Left kidney (tissue), 8 donors: ENCODE results near the gene FAM50B. TPM values are rescaled to one million over a fixed set of nuclear protein-coding genes. Genes with fewer than 3 reads are reported as not detected.

ENCODE experiments used
- DNase-seq: peaks from one replicate; pipeline ENCODE4 v3.0.0-alpha.2; 2013
- long read RNA-seq, 8 donors: transcript quantifications; one replicate each; lab custom pipeline, GENCODE V29; 2026
- polyA plus RNA-seq: library from polyadenylated mRNA; unstranded; fragments of 120-200 nt; gene quantifications from one replicate; pipeline ENCODE4 v1.2.1, GENCODE V29; 2013; ENCODE audit not compliant: insufficient read length

The FAM50B gene
- polyA plus RNA-seq = 9.3 TPM
- long read RNA-seq, donor 1, transcript FAM50B-203 (2 exons, 1,643 nt) = minor isoform, 11 of 30 reads
- long read RNA-seq, donor 1, transcript FAM50B-202 (1 exons, 1,935 nt) = major isoform, 19 of 30 reads
- long read RNA-seq, donor 1, partial matches to known transcripts = 0 of 30 reads
- long read RNA-seq, donor 1, other reads (novel, unspliced or antisense) = 0 of 30 reads
- long read RNA-seq, donor 2, transcript FAM50B-202 (1 exons, 1,935 nt) = major isoform, 9 of 14 reads
- long read RNA-seq, donor 2, transcript FAM50B-203 (2 exons, 1,643 nt) = minor isoform, 5 of 14 reads
- long read RNA-seq, donor 2, partial matches to known transcripts = 0 of 14 reads
- long read RNA-seq, donor 2, other reads (novel, unspliced or antisense) = 0 of 14 reads
- long read RNA-seq, donor 3, transcript FAM50B-203 (2 exons, 1,643 nt) = major isoform, 8 of 12 reads
- long read RNA-seq, donor 3, partial matches to known transcripts = 0 of 12 reads
- long read RNA-seq, donor 3, other reads (novel, unspliced or antisense) = 0 of 12 reads
- long read RNA-seq, donor 4, transcript FAM50B-202 (1 exons, 1,935 nt) = major isoform, 7 of 8 reads
- long read RNA-seq, donor 4, partial matches to known transcripts = 0 of 8 reads
- long read RNA-seq, donor 4, other reads (novel, unspliced or antisense) = 0 of 8 reads
- long read RNA-seq, donor 5, transcript FAM50B-202 (1 exons, 1,935 nt) = major isoform, 54 of 63 reads
- long read RNA-seq, donor 5, transcript FAM50B-203 (2 exons, 1,643 nt) = minor isoform, 9 of 63 reads
- long read RNA-seq, donor 5, partial matches to known transcripts = 0 of 63 reads
- long read RNA-seq, donor 5, other reads (novel, unspliced or antisense) = 0 of 63 reads
- long read RNA-seq, donor 6, transcript FAM50B-203 (2 exons, 1,643 nt) = minor isoform, 8 of 20 reads
- long read RNA-seq, donor 6, transcript FAM50B-202 (1 exons, 1,935 nt) = major isoform, 12 of 20 reads
- long read RNA-seq, donor 6, partial matches to known transcripts = 0 of 20 reads
- long read RNA-seq, donor 6, other reads (novel, unspliced or antisense) = 0 of 20 reads
- long read RNA-seq, donor 7, transcript FAM50B-202 (1 exons, 1,935 nt) = major isoform, 14 of 23 reads
- long read RNA-seq, donor 7, transcript FAM50B-203 (2 exons, 1,643 nt) = minor isoform, 9 of 23 reads
- long read RNA-seq, donor 7, partial matches to known transcripts = 0 of 23 reads
- long read RNA-seq, donor 7, other reads (novel, unspliced or antisense) = 0 of 23 reads
- long read RNA-seq, donor 8, transcript FAM50B-202 (1 exons, 1,935 nt) = major isoform, 16 of 19 reads
- long read RNA-seq, donor 8, partial matches to known transcripts = 0 of 19 reads
- long read RNA-seq, donor 8, other reads (novel, unspliced or antisense) = 0 of 19 reads

GRCh38 chr6:3848925-3849605 lies at the start of gene FAM50B:
TSS of gene FAM50B (plus strand) at chr6:3849373. CDS start at chr6:3849812, 439 bp downstream.
- DNase-seq = peak; percentile 88

- no peak for DNase-seq
These were observed 49.5 kb upstream of the FAM50B start for GRCh38 chr6:3799719-3800118.

- DNase-seq = no peak
These were observed 48.2 kb upstream of the FAM50B start for GRCh38 chr6:3800850-3801591.

- no peak for DNase-seq
These were observed 47.2 kb upstream of the FAM50B start for GRCh38 chr6:3801960-3802359.

- DNase-seq = peak; percentile 49
These were observed 45.3 kb upstream of the FAM50B start for GRCh38 chr6:3803627-3804468.

- DNase-seq = no peak
These were observed 44.2 kb upstream of the FAM50B start for GRCh38 chr6:3804964-3805363.

- no peak for DNase-seq
These were observed 43.6 kb upstream of the FAM50B start for GRCh38 chr6:3805448-3806123.

GRCh38 chr6:3806169-3806922 lies 42.8 kb upstream of the FAM50B start:
- no peak for DNase-seq

- DNase-seq = no peak
These were observed 41.0 kb upstream of the FAM50B start for GRCh38 chr6:3808199-3808598.

GRCh38 chr6:3808759-3809514 lies 40.2 kb upstream of the FAM50B start:
- no peak for DNase-seq

- DNase-seq = no peak
These were observed 39.7 kb upstream of the FAM50B start for GRCh38 chr6:3809515-3809891.

- no peak for DNase-seq
These were observed 39.2 kb upstream of the FAM50B start for GRCh38 chr6:3809982-3810381.

- DNase-seq = no peak
These were observed 38.0 kb upstream of the FAM50B start for GRCh38 chr6:3811191-3811590.

GRCh38 chr6:3812596-3812995 lies 36.6 kb upstream of the FAM50B start:
- no peak for DNase-seq

GRCh38 chr6:3813150-3813780 lies 35.9 kb upstream of the FAM50B start:
- no peak for DNase-seq

- DNase-seq = no peak
These were observed 35.3 kb upstream of the FAM50B start for GRCh38 chr6:3813918-3814317.

GRCh38 chr6:3814539-3814938 lies 34.6 kb upstream of the FAM50B start:
- no peak for DNase-seq
